ENCODE results near the gene FOXD2.

Gene FOXD2

GRCh38 chr1:47407481-47407880 lies 30.4 kb upstream of the FOXD2 start:
- TF ChIP-seq, protein P1, sequence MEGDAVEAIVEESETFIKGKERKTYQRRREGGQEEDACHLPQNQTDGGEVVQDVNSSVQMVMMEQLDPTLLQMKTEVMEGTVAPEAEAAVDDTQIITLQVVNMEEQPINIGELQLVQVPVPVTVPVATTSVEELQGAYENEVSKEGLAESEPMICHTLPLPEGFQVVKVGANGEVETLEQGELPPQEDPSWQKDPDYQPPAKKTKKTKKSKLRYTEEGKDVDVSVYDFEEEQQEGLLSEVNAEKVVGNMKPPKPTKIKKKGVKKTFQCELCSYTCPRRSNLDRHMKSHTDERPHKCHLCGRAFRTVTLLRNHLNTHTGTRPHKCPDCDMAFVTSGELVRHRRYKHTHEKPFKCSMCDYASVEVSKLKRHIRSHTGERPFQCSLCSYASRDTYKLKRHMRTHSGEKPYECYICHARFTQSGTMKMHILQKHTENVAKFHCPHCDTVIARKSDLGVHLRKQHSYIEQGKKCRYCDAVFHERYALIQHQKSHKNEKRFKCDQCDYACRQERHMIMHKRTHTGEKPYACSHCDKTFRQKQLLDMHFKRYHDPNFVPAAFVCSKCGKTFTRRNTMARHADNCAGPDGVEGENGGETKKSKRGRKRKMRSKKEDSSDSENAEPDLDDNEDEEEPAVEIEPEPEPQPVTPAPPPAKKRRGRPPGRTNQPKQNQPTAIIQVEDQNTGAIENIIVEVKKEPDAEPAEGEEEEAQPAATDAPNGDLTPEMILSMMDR (IDR thresholded peaks at IDR 0.05; ENCODE audit: low read depth, low read length) = no peak

GRCh38 chr1:47409311-47410067 lies 28.4 kb upstream of the FOXD2 start:
- TF ChIP-seq, protein P1 (IDR thresholded peaks at IDR 0.05; ENCODE audit: low read depth, low read length) = no peak
- no peak overlapping the region for H3K4me3 ChIP-seq (ENCODE audit: low read depth, low read length)

More at GRCh38 chr1:47407481-47407880, 30.4 kb upstream of the FOXD2 start:
- no peak overlapping the region for H3K4me3 ChIP-seq (ENCODE audit: low read depth, low read length)

DNA sequence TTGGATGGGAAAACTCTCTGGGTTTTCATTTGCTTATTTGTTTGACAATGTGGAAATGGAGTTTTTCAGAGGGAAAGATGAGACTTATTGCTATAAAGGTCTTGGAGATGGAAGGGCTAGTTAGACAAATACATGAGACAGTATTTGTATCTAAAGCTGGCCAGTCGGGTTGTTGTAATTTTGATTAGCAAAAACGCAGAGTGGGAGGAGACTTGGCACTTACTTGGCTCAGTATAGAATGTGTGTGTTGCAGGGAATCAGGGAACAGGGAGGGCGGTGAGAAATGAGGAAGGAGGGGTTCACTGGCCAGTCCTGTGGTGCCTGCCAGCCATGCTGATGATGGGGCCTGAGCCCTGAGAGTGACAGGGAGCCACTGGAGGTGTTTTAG lies 27.8 kb upstream of the FOXD2 start:
- TF ChIP-seq, protein P1 (IDR thresholded peaks at IDR 0.05; ENCODE audit: low read depth, low read length) = no peak
- no peak overlapping the region for H3K4me3 ChIP-seq (ENCODE audit: low read depth, low read length)

DNA sequence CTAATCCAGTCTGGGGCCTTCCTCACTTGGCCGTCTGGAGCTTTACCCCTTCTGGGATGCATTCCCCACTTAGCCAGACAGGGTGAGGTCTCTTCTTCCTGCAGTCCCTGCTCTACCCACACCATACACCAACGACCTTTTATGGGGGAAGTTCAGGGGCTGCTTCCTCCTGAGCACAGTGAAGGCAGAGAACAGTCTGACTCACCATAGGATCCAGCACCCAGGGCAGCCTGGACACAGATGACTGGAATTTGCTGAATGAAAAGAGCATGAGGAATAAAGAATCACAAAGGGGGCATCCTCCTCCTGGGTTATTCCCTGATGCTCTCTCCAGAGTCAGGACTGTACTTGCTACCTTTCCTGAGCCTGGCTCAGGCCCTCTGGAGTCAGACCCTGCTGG lies 26.4 kb upstream of the FOXD2 start:
- TF ChIP-seq, protein P1 (IDR thresholded peaks at IDR 0.05; ENCODE audit: low read depth, low read length) = no peak
- H3K4me3 ChIP-seq (ENCODE audit: low read depth, low read length) = no peak overlapping the region

DNA sequence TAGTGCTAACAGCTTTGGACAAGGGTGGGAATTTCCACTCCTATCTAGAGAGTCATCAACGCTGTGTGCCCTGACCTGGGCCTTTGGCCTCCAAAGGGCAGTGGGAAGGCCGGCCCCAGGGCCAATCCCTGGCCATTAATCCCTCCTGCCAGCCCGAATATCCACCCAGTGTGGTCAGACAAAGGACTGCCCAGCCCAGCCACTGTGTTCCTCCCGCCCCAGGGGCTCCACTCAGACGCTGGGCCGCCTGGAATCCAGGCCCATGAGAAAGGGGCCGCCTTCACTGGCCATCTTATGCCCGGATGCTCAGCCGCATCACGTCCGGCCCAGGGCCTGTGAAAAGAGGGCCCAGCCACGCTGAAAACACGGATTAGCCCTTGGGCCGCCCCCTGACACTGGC lies 25.4 kb upstream of the FOXD2 start:
- TF ChIP-seq, protein P1 (IDR thresholded peaks at IDR 0.05; ENCODE audit: low read depth, low read length) = no peak
- H3K4me3 ChIP-seq (ENCODE audit: low read depth, low read length) = no peak overlapping the region

DNA sequence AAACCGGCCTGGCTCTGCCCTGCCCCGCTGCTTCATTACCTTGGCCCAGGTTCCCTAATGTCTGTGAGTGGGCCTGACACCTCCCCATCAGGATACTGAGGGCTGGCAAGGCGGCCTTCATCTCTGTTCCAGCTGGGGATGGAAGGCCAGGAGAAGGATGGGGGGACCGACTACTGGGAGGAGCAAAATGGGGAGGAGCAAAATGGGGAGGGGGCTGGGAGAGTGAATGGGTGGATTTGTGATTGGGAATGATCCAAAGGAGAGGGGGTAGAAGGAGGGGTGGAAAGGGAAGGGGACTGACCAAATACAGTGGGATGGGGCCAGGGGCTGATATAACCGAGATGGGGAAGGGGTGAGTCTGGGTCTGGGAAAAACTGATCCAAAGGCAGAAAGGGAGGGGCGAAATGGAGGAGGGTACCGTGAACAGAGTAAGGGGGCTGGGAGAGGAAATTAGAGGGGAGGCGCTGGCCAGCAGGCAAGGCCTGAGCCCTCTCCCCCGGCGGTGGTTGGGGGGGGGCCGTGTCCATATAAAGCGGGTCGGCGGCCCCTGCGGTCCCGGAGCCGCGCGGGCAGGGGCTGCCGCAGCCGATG lies 22.0 kb upstream of the FOXD2 start, which contains the start of gene FOXE3:
TSS of gene FOXE3 (plus strand) at position 558 of the 591 bp plus-strand sequence. CDS start at position 589, 31 bp downstream.
- TF ChIP-seq, protein P1 (IDR thresholded peaks at IDR 0.05; ENCODE audit: low read depth, low read length) = no peak
- no peak within 1 kb of the TSS for H3K4me3 ChIP-seq (ENCODE audit: low read depth, low read length)

Data from WI38 (cell line).